Testis (tissue), 3 donors: ENCODE measurements around the gene RUNX3. TPM values are rescaled to one million over a fixed set of nuclear protein-coding genes. Genes with fewer than 3 reads are reported as not detected.

Source experiments
- DNase-seq: peaks from one replicate; pipeline ENCODE4 v3.0.0-alpha.2; 2019
- H3K27ac ChIP-seq, 2 donors: fragments of 200-600 bp; sonication (generic); one replicate each; pipeline ENCODE4 v1.5.1; 2019
- H3K27me3 ChIP-seq: fragments of 200-600 bp; sonication (generic); one replicate; pipeline ENCODE4 v1.5.1; 2019
- H3K36me3 ChIP-seq: fragments of 200-600 bp; sonication (generic); one replicate; pipeline ENCODE4 v1.5.1; 2017; ENCODE audit warnings: low read depth; ENCODE audit errors: missing control alignments
- H3K4me1 ChIP-seq: fragments of 200-600 bp; sonication (generic); one replicate; pipeline ENCODE4 v1.5.1; 2019
- H3K4me3 ChIP-seq, 2 donors: fragments of 200-600 bp; sonication (generic); one replicate each; pipeline ENCODE4 v1.5.1; 2017 to 2019
- H3K9me3 ChIP-seq: fragments of 200-600 bp; sonication (generic); one replicate; pipeline ENCODE4 v1.5.1; 2017
- CTCF ChIP-seq, 3 experiments: fragments of 450-650 bp in 2 of 3; fragments of 200-600 bp in 1 of 3; sonication (generic) in 1 of 3; IDR thresholded peaks; one replicate each; pipeline ENCODE4 v1.5.1; 2016 to 2019; ENCODE audit warnings: antibody characterized with exemption in 3 of 3, mild to moderate bottlenecking in 2 of 3, moderate library complexity in 1 of 3
- POLR2A ChIP-seq: fragments of 450-650 bp; IDR thresholded peaks from one replicate; pipeline ENCODE4 v1.6.1; 2017; ENCODE audit warnings: antibody characterized with exemption, mild to moderate bottlenecking, moderate library complexity
- WGBS, 2 donors: methylation state at CpG; one replicate each; pipeline ENCODE4 v1.1.5; 2018; 5-methylcytosine and 5-hydroxymethylcytosine counted together
- intact Hi-C: fragments of 100-400 bp; cut with DNase I; formaldehyde crosslinking; loops from one replicate; pipeline ENCODE4 v1.15.1; 2023; ENCODE audit warnings: low total_unique reads
- polyA plus RNA-seq: library from polyadenylated mRNA; stranded (reverse); fragments of 350-450 nt; fragmentation: Illumina TruSeq; extraction: RNeasy Lipid Tissue Mini Kit (QIAGEN cat#74804); gene quantifications from one replicate; pipeline ENCODE4 v1.2.3, GENCODE V29; 2014; ENCODE audit warnings: low read depth, low replicate concordance; ENCODE audit not compliant: insufficient read depth
- total RNA-seq, 2 donors: library from RNA; depleted of rRNA; stranded (reverse); fragments of >200 nt; gene quantifications; one replicate each; pipeline ENCODE4 v1.2.3, GENCODE V29; 2016

The RUNX3 gene
- total and polyA plus RNA-seq, 3 donors from 2014 or later, result 5.1 to 6.4 (median 5.7) TPM

GRCh38 chr1:24898152-24898908, 31.7 kb downstream of the RUNX3 start:
- Histone ChIP-seq H3K36me3 (no peaks in the 10 kb centered on the region), H3K27ac (no peak overlapping the region), H3K4me1 (no peaks in the 10 kb centered on the region), H3K9me3 (no peaks in the 10 kb centered on the region), H3K27me3 (no peaks in the 10 kb centered on the region), H3K4me3 (no peak overlapping the region)
- WGBS, 2 donors, result 51 to 55% methylated on average over 8 to 9 of the region's 9 CpGs
- TF ChIP-seq POLR2A (no peak), CTCF (IDR thresholded peaks at IDR 0.05) (peak; percentile 21 to 46 (median 24))
- intact Hi-C loops, result no loop called here
- DNase-seq, result peak; percentile 50

- no peak for TF ChIP-seq POLR2A
- TF ChIP-seq CTCF (IDR thresholded peaks at IDR 0.05), result no peak
- DNase-seq, result no peak
- 58 to 61% methylated on average over 7 to 17 of the region's 17 CpGs for WGBS, 2 donors
- Histone ChIP-seq H3K36me3 (no peaks in the 10 kb centered on the region), H3K27ac (no peak overlapping the region), H3K4me1 (no peaks in the 10 kb centered on the region), H3K4me3 (no peak overlapping the region), H3K27me3 (no peaks in the 10 kb centered on the region), H3K9me3 (no peaks in the 10 kb centered on the region)
- intact Hi-C loops, result no loop called here
Observed at GRCh38 chr1:24897263-24898151, 32.6 kb downstream of the RUNX3 start.

GRCh38 chr1:24896596-24897262, 33.3 kb downstream of the RUNX3 start:
- DNase-seq, result no peak
- Histone ChIP-seq H3K36me3 (no peaks in the 10 kb centered on the region), H3K27ac (no peak overlapping the region), H3K27me3 (no peaks in the 10 kb centered on the region), H3K9me3 (no peaks in the 10 kb centered on the region), H3K4me1 (no peaks in the 10 kb centered on the region), H3K4me3 (no peak overlapping the region)
- intact Hi-C loops, result no loop called here
- TF ChIP-seq POLR2A, result no peak
- TF ChIP-seq CTCF (IDR thresholded peaks at IDR 0.05), result no peak
- 69 to 70% methylated on average over 11 to 14 of the region's 14 CpGs for WGBS, 2 donors

GRCh38 chr1:24896176-24896575, 33.9 kb downstream of the RUNX3 start:
- H3K4me1 ChIP-seq, result no peaks in the 10 kb centered on the region
- no peak overlapping the region for H3K4me3 ChIP-seq
- WGBS, 2 donors, result 94 to 96% methylated on average over 6 of the region's 6 CpGs
- no peaks in the 10 kb centered on the region for H3K36me3 ChIP-seq
- H3K27me3 ChIP-seq, result no peaks in the 10 kb centered on the region
- H3K9me3 ChIP-seq, result no peaks in the 10 kb centered on the region
- TF ChIP-seq CTCF (IDR thresholded peaks at IDR 0.05), result no peak
- no peak for TF ChIP-seq POLR2A
- no peak overlapping the region for H3K27ac ChIP-seq
- intact Hi-C loops, result no loop called here
- no peak for DNase-seq
